SU-DHL-6 (cell line): Measurements from ENCODE around the gene STARD5.

Experiments used
- H2AFZ ChIP-seq: fragments of 200-600 bp; sonication (generic); 2 replicates; pipeline ENCODE4 v1.6.1; 2014; ENCODE audit warnings: low read depth, mild to moderate bottlenecking, moderate library complexity, mixed read lengths, antibody characterized with exemption, low read length; ENCODE audit not compliant: severe bottlenecking
- H3F3A ChIP-seq: fragments of 200-600 bp; shearing (Covaris generic); 2 replicates; pipeline ENCODE4 v1.6.0; 2016; ENCODE audit warnings: antibody characterized with exemption, mild to moderate bottlenecking; ENCODE audit not compliant: insufficient read depth
- H3K27ac ChIP-seq: fragments of 200-600 bp; sonication (generic); 2 replicates; pipeline ENCODE4 v1.5.1; 2016; ENCODE audit warnings: low read depth, mild to moderate bottlenecking, low read length, moderate library complexity, mixed read lengths
- H3K27me3 ChIP-seq: fragments of 200-600 bp; sonication (generic), shearing (Covaris generic); 2 replicates; pipeline ENCODE4 v1.6.0; 2014; ENCODE audit warnings: mild to moderate bottlenecking, low read length
- H3K36me3 ChIP-seq: fragments of 200-600 bp; sonication (generic); 2 replicates; pipeline ENCODE4 v1.6.1; 2014; ENCODE audit warnings: mild to moderate bottlenecking, low read length, mixed read lengths
- H3K4me2 ChIP-seq: fragments of 300-600, 200-600 bp; shearing (Covaris generic), sonication (generic); 2 replicates; pipeline ENCODE4 v1.6.0; 2014; ENCODE audit warnings: low read length, low read depth, mild to moderate bottlenecking; ENCODE audit not compliant: poor library complexity, severe bottlenecking
- H3K4me3 ChIP-seq: fragments of 200-600 bp; sonication (generic); 2 replicates; pipeline ENCODE4 v1.5.1; 2014; ENCODE audit warnings: antibody characterized with exemption, low read length, mild to moderate bottlenecking, mixed read lengths; ENCODE audit not compliant: insufficient read depth, poor library complexity, severe bottlenecking
- H3K79me2 ChIP-seq: fragments of 200-600 bp; sonication (generic); 2 replicates; pipeline ENCODE4 v1.6.1; 2014; ENCODE audit warnings: mild to moderate bottlenecking, low read length, moderate library complexity; ENCODE audit not compliant: insufficient read depth
- H3K9ac ChIP-seq: fragments of 200-600 bp; sonication (generic); 2 replicates; pipeline ENCODE4 v1.7.0; 2014; ENCODE audit warnings: mild to moderate bottlenecking, low read length
- H3K9me2 ChIP-seq: fragments of 200-600 bp; sonication (generic); replicated peaks from 2 replicates; pipeline ENCODE4 v1.6.1; 2014; ENCODE audit warnings: low read length; ENCODE audit not compliant: insufficient read depth
- H3K9me3 ChIP-seq: fragments of 200-600 bp; sonication (generic); 2 replicates; pipeline ENCODE4 v1.6.1; 2014; ENCODE audit warnings: low read length, mixed read lengths; ENCODE audit not compliant: insufficient read depth
- H4K20me1 ChIP-seq: fragments of 200-600 bp; sonication (generic); 2 replicates; pipeline ENCODE4 v1.6.1; 2014; ENCODE audit warnings: low read depth, mild to moderate bottlenecking, antibody characterized with exemption, low read length, moderate library complexity, mixed read lengths
- CTCF ChIP-seq: fragments of 200-600 bp; sonication (generic); IDR thresholded peaks from one replicate; pipeline ENCODE4 v1.5.1; 2017; ENCODE audit warnings: antibody characterized with exemption, mild to moderate bottlenecking, low read length, moderate library complexity; ENCODE audit not compliant: insufficient read depth, poor library complexity, severe bottlenecking
- EZH2phosphoT487 ChIP-seq: fragments of 200-600 bp; sonication (generic), shearing (Covaris generic); conservative IDR thresholded peaks from 2 replicates; pipeline ENCODE4 v1.6.1; 2018; ENCODE audit warnings: mild to moderate bottlenecking, antibody characterized with exemption, low read length, moderate library complexity, mixed read lengths

STARD5 gene

GRCh38 chr15:81316267-81316666 is 7.7 kb downstream of the STARD5 start:
- H3K4me2 ChIP-seq = no peak overlapping the region
- no peak overlapping the region for H2AFZ ChIP-seq

GRCh38 chr15:81315452-81316175 is 8.3 kb downstream of the STARD5 start:
- no peaks in the 10 kb centered on the region for H3K79me2 ChIP-seq
- no peaks in the 10 kb centered on the region for H3K9me3 ChIP-seq
- H4K20me1 ChIP-seq = no peaks in the 10 kb centered on the region
- no peaks in the 10 kb centered on the region for H3K27me3 ChIP-seq
- peaks cover 6% of the 10 kb centered on the region for H3F3A ChIP-seq
- no peak for TF ChIP-seq EZH2phosphoT487
- no peak for TF ChIP-seq CTCF
- no peak overlapping the region for H3K4me2 ChIP-seq
- no peak overlapping the region for H2AFZ ChIP-seq
- H3K9me2 ChIP-seq = no peaks in the 10 kb centered on the region
- H3K36me3 ChIP-seq = no peaks in the 10 kb centered on the region
- H3K4me3 ChIP-seq = no peak overlapping the region
- H3K27ac ChIP-seq = no peak overlapping the region
- H3K9ac ChIP-seq = no peak overlapping the region

More at GRCh38 chr15:81316267-81316666, 7.7 kb downstream of the STARD5 start:
- Histone ChIP-seq H4K20me1 (no peaks in the 10 kb centered on the region), H3K9ac (no peak overlapping the region), H3F3A (peaks cover 4% of the 10 kb centered on the region), H3K36me3 (no peaks in the 10 kb centered on the region), H3K79me2 (no peaks in the 10 kb centered on the region), H3K9me3 (no peaks in the 10 kb centered on the region), H3K27ac (no peak overlapping the region), H3K27me3 (no peaks in the 10 kb centered on the region), H3K4me3 (no peak overlapping the region), H3K9me2 (no peaks in the 10 kb centered on the region)
- TF ChIP-seq EZH2phosphoT487 (no peak), CTCF (no peak)

GRCh38 chr15:81314378-81314777 is 9.6 kb downstream of the STARD5 start:
- TF ChIP-seq CTCF = no peak
- no peak for TF ChIP-seq EZH2phosphoT487
- Histone ChIP-seq H3K9me3 (no peaks in the 10 kb centered on the region), H2AFZ (no peak overlapping the region), H3K36me3 (no peaks in the 10 kb centered on the region), H4K20me1 (no peaks in the 10 kb centered on the region), H3K9ac (no peak overlapping the region), H3K27ac (no peak overlapping the region), H3F3A (peaks cover 6% of the 10 kb centered on the region), H3K4me2 (no peak overlapping the region), H3K9me2 (no peaks in the 10 kb centered on the region), H3K27me3 (no peaks in the 10 kb centered on the region), H3K79me2 (no peaks in the 10 kb centered on the region), H3K4me3 (no peak overlapping the region)
